Spleen (tissue), 11 donors: ENCODE results near the gene SORL1. TPM values are rescaled to one million over a fixed set of nuclear protein-coding genes. Genes with fewer than 3 reads are reported as not detected.

ENCODE experiments used
- DNase-seq: peaks from one replicate; pipeline ENCODE4 v3.0.0-alpha.2; 2020
- H3K27ac ChIP-seq, 8 donors: fragments of 200-600 bp; sonication (generic) in 7 of 8; 1 replicate in 4 of 8; 2 replicates in 4 of 8; pipeline versions ENCODE4 v1.5.0 to v1.8.0; 2016 to 2021; ENCODE audit warnings: inconsistent platforms in 4 of 8, mild to moderate bottlenecking in 4 of 8, moderate library complexity in 1 of 8
- H3K27me3 ChIP-seq, 7 donors: fragments of 200-600 bp; sonication (generic) in 6 of 7; replicated peaks in 1 of 7; 1 replicate in 4 of 7; 2 replicates in 3 of 7; pipeline versions ENCODE4 v1.5.0 to v1.8.0; 2016 to 2021; ENCODE audit warnings: inconsistent platforms in 3 of 7, mild to moderate bottlenecking in 1 of 7
- H3K36me3 ChIP-seq, 6 donors: fragments of 200-600 bp; sonication (generic) in 5 of 6; 1 replicate in 4 of 6; 2 replicates in 2 of 6; pipeline versions ENCODE4 v1.5.0 to v1.8.0; 2016 to 2021; ENCODE audit warnings: inconsistent platforms in 2 of 6
- H3K4me1 ChIP-seq, 6 donors: fragments of 200-600 bp; sonication (generic) in 5 of 6; 1 replicate in 3 of 6; 2 replicates in 3 of 6; pipeline versions ENCODE4 v1.5.0 to v1.8.0; 2016 to 2021; ENCODE audit warnings: inconsistent platforms in 3 of 6
- H3K4me3 ChIP-seq, 8 donors: fragments of 200-600 bp; sonication (generic) in 7 of 8; 1 replicate in 4 of 8; 2 replicates in 4 of 8; pipeline versions ENCODE4 v1.5.0 to v1.8.0; 2016 to 2021; ENCODE audit warnings: inconsistent platforms in 4 of 8, mild to moderate bottlenecking in 4 of 8, moderate library complexity in 2 of 8
- H3K9me3 ChIP-seq, 8 donors: fragments of 200-600 bp; sonication (generic) in 7 of 8; 1 replicate in 4 of 8; 2 replicates in 4 of 8; pipeline versions ENCODE4 v1.5.0 to v1.8.0; 2016 to 2021; ENCODE audit warnings: inconsistent platforms in 4 of 8
- CTCF ChIP-seq, 11 experiments: fragments of 200-600 bp in 7 of 11; fragments of 450-650 bp in 4 of 11; sonication (generic) in 4 of 11; IDR thresholded peaks in 8 of 11; conservative IDR thresholded peaks in 3 of 11; 1 replicate in 7 of 11; 2 replicates in 4 of 11; pipeline versions ENCODE4 v1.4.0 to v1.8.0; 2016 to 2021; ENCODE audit warnings: antibody characterized with exemption in 11 of 11, inconsistent platforms in 4 of 11, mild to moderate bottlenecking in 1 of 11
- POLR2A ChIP-seq, 3 donors: fragments of 450-650 bp; IDR thresholded peaks; one replicate each; pipeline ENCODE4 v1.5.1; 2017; ENCODE audit warnings: antibody characterized with exemption in 3 of 3, mild to moderate bottlenecking in 1 of 3
- POLR2AphosphoS5 ChIP-seq, 3 donors: sonication (generic); formaldehyde crosslinking; IDR thresholded peaks; one replicate each; pipeline ENCODE4 v1.5.1; 2017; ENCODE audit warnings: antibody characterized with exemption in 3 of 3
- WGBS, 5 donors: extraction: QIAGEN DNeasy Blood & Tissue Kit in 3 of 5; methylation state at CpG; one replicate each; pipeline versions ENCODE4 v1.1.5 to v1.1.7; 2013 to 2018; 5-methylcytosine and 5-hydroxymethylcytosine counted together
- intact Hi-C: fragments of 100-400 bp; cut with DNase I; formaldehyde crosslinking; loops from one replicate; pipeline ENCODE4 v1.15.0; 2023; ENCODE audit warnings: low total_unique reads
- polyA plus RNA-seq, 3 donors: library from polyadenylated mRNA; stranded (reverse); fragments of 200-250 nt; gene quantifications; one replicate each; pipeline ENCODE4 v1.2.1, GENCODE V29; 2013
- total RNA-seq, 7 donors: library from RNA; depleted of rRNA in 3 of 7; stranded (reverse); fragments of >200 nt in 3 of 7; fragmentation: NEBNext Ultra II Directional in 4 of 7; extraction: Animal tissue kit (Norgen Biotek cat#: 25700) in 4 of 7; gene quantifications; one replicate each; pipeline versions ENCODE4 v1.1.0 to v1.2.1, GENCODE V29; 2016 to 2021
- donor health status: healthy with polysubstance abuse.
- donor health status: DM: no; HTN: no; CAD: no; lungs with moderate emphysema.
- donor health status: DM: no; HTN: no; CAD: no.
- donor health status: Bipolar disorder and iron deficiency.
- donor health status: healthy.
- donor health status: DM: no; HTN: no; CAD: no.
- donor health status: DM: yes; HTN: yes; CAD: no.

The SORL1 gene
- total and polyA plus RNA-seq, 10 donors: 3.8 to 328 (median 148) TPM

GRCh38 chr11:121645596-121645995 lies 193.5 kb downstream of the SORL1 start:
- H3K36me3 ChIP-seq: no peaks in the 10 kb centered on the region
- TF ChIP-seq POLR2A (IDR thresholded peaks at IDR 0.05): no peak
- 93 to 100% (median 93%) methylated on average over 1 of the region's 1 CpG for WGBS, 5 donors
- H3K4me3 ChIP-seq: no peak overlapping the region
- H3K4me1 ChIP-seq: no peaks in the 10 kb centered on the region
- DNase-seq: no peak
- H3K27ac ChIP-seq: no peak overlapping the region
- no peaks in the 10 kb centered on the region for H3K27me3 ChIP-seq
- intact Hi-C loops: no loop called here
- H3K9me3 ChIP-seq: no peaks in the 10 kb centered on the region

DNA sequence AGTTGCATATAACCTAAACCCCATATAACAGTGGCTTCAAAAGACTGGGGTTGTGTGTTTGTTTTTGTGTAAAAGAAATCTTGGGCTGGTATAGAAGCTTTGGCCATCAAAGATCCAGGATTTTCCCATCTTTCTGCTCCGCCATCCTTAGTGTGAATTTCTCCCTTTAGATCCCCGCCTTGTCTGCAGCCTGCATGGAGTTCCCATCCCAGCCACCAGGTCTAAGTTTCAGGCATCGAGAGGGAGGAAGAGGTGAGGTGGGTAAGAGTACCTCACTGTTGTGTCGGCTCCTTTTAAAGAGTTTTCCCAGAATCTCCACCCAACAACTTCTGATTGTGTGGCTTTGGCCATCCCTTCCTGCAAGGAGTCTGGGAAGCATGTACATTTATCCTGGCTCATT lies 196.2 kb downstream of the SORL1 start:
- Histone ChIP-seq H3K4me1 (no peaks in the 10 kb centered on the region), H3K9me3 (no peaks in the 10 kb centered on the region), H3K27ac (no peak overlapping the region), H3K36me3 (no peaks in the 10 kb centered on the region), H3K27me3 (no peaks in the 10 kb centered on the region), H3K4me3 (no peak overlapping the region)
- 88 to 95% (median 94%) methylated on average over 4 of the region's 4 CpGs for WGBS, 5 donors
- no peak for DNase-seq
- TF ChIP-seq CTCF (IDR thresholded peaks at IDR 0.05 in 8 of 11, conservative IDR thresholded peaks at IDR 0.05 in 3 of 11) (no peak), POLR2AphosphoS5 (IDR thresholded peaks at IDR 0.05) (no peak), POLR2A (IDR thresholded peaks at IDR 0.05) (no peak)
- intact Hi-C loops: no loop called here

DNA sequence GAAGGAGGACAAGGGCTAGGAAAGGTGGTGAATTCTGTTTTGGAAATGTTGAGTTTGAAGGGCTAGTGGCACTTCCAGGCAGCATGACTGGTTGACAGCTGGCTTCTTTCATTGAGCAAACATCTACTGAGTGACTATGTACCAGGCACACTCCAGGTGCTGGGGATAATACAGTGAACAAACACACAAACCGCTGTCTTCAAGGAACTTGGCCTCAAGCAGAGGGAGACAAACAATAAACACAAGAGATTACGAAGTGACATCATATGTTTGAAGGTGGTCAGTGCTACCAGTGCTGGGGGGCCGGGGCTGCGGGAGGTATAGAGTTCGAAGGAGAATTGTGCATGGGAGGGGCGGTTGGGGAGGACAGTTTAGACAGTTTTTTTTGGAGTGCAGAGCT lies 197.7 kb downstream of the SORL1 start:
- 90 to 95% (median 95%) methylated on average over 6 of the region's 6 CpGs for WGBS, 5 donors
- intact Hi-C loops: no loop called here
- Histone ChIP-seq H3K27me3 (peaks cover 0 to 10% (median 0%) of the 10 kb centered on the region in 7 donors), H3K36me3 (no peaks in the 10 kb centered on the region), H3K4me3 (no peak overlapping the region), H3K9me3 (no peaks in the 10 kb centered on the region), H3K4me1 (peaks cover 0 to 2% (median under 1%) of the 10 kb centered on the region in 6 donors), H3K27ac (no peak overlapping the region)
- TF ChIP-seq CTCF (IDR thresholded peaks at IDR 0.05 in 8 of 11, conservative IDR thresholded peaks at IDR 0.05 in 3 of 11): no peak
- no peak for TF ChIP-seq POLR2A (IDR thresholded peaks at IDR 0.05)
- no peak for TF ChIP-seq POLR2AphosphoS5 (IDR thresholded peaks at IDR 0.05)
- DNase-seq: no peak

DNA sequence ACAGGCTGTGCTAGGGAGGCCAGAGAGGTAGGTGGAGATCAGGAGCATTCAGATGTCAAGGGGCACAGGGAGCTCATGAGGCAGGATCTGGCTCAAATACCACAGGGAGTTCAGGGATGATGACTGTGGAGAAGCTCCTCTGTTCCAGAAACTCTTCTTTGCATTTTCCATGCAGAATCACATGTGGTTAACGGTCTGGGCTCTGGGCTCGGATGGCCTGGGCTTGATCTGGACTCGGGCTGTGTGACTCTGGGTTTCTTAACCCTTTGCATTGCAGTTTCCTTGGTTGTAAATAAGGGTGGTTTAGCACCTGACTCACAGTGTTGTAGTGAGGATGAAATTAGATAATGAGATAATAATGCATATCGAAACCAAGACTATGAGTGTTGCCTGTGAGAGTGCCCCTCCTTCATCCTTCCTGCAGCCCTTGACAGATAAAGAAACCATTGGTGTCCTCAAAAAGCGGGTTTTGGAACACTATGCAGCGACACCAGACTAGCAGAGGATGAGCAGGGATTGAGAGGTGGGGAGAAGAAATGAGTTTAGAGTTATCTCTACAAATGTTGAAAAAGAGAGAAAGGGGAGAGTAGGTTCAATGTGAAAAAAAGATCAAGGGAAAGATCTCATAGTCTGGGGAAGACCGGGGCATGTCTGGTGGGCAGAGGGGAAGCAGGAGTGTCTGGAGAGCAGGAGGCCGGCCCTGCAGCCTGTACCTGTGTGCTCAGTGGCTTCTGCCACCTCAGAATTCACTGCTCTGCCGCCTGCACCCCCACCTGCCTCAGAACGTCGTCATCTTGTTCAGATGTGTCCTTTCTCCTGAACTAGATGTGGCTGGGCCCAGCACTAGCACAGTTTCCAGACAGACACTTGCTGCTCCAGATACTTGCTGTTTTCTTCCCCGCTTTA lies 198.5 kb downstream of the SORL1 start:
- no peaks in the 10 kb centered on the region for H3K9me3 ChIP-seq
- H3K27ac ChIP-seq: no peak overlapping the region
- TF ChIP-seq POLR2AphosphoS5 (IDR thresholded peaks at IDR 0.05) (no peak), CTCF (IDR thresholded peaks at IDR 0.05 in 8 of 11, conservative IDR thresholded peaks at IDR 0.05 in 3 of 11) (no peak), POLR2A (IDR thresholded peaks at IDR 0.05) (no peak)
- no peak for DNase-seq
- peaks cover 0 to 16% (median 0%) of the 10 kb centered on the region in 7 donors for H3K27me3 ChIP-seq
- intact Hi-C loops: no loop called here
- 58 to 73% (median 69%) methylated on average over 12 of the region's 12 CpGs for WGBS, 5 donors
- H3K36me3 ChIP-seq: no peaks in the 10 kb centered on the region
- H3K4me3 ChIP-seq: no peak overlapping the region
- peaks cover 4 to 10% (median 8%) of the 10 kb centered on the region in 6 donors for H3K4me1 ChIP-seq
